GM18498 (cell line): ENCODE results near the gene RPN2.

Experiments
- ATAC-seq: cut with Tn5 transposase; IDR thresholded peaks from one replicate; pipeline ENCODE4 v1.9.1; 2021; ENCODE audit warnings: mild to moderate bottlenecking, moderate library complexity; ENCODE audit not compliant: unreplicated experiment

Gene RPN2

GRCh38 chr20:37288091-37288490 lies 109.0 kb downstream of the RPN2 start:
- no peak for ATAC-seq

DNA sequence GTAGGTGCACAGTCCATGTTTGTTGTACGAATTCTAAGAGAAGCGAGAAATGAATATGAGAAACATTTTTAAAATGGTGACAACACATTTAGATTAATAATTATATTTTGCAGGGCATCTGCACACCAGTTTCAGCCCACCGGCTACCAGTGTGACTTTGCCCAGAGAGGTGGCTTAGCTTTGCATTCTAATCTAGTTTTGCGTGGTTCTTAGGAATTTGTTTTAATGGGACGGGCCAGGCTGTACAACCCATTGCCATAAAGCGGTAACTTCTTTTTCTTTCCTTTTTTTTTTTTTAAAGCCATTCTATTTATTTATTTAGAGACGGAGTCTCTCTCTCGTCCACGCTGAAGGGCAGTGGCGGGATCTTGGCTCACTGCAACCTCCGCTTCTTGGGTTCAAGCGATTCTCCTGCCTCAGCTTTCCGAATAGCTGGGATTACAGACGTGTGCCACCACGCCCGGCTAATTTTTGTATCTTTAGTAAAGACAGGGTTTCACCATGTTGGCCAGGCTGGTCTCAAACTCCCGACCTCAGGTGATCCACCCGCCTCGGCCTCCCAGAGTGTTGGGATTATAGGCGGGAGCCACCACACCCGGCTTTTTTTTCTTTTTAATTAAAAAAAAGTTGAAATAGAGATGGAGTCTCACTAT lies 111.2 kb downstream of the RPN2 start:
- no peak for ATAC-seq
